Measurements from ENCODE around the gene SSNA1.

SSNA1 gene

GRCh38 chr9:137201205-137201868 lies 12.9 kb downstream of the SSNA1 start:
- no peak for DNase-seq (ENCODE audit: low spot score)

GRCh38 chr9:137202966-137203365 lies 14.5 kb downstream of the SSNA1 start:
- DNase-seq (ENCODE audit: low spot score): no peak

GRCh38 chr9:137204731-137205125 lies 16.3 kb downstream of the SSNA1 start:
- DNase-seq (ENCODE audit: low spot score): no peak

- peak; percentile 95 for DNase-seq (ENCODE audit: low spot score)
Measured at GRCh38 chr9:137205126-137206069, 16.9 kb downstream of the SSNA1 start, which contains the start of the genes NDOR1 and TMEM203. NDOR1 (plus strand) TSS chr9:137205700; CDS start chr9:137205778, 78 bp downstream. TMEM203 (minus strand) TSS chr9:137205648; CDS start chr9:137205414, 234 bp downstream.

- DNase-seq (ENCODE audit: low spot score): no peak
Measured at GRCh38 chr9:137206602-137207001, 18.1 kb downstream of the SSNA1 start.

GRCh38 chr9:137211532-137211931 lies 23.1 kb downstream of the SSNA1 start:
- DNase-seq (ENCODE audit: low spot score): no peak

- DNase-seq (ENCODE audit: low spot score): no peak
Measured at GRCh38 chr9:137212520-137212919, 24.0 kb downstream of the SSNA1 start.

GRCh38 chr9:137213160-137214060 lies 24.9 kb downstream of the SSNA1 start:
- DNase-seq (ENCODE audit: low spot score): no peak

- no peak for DNase-seq (ENCODE audit: low spot score)
Measured at GRCh38 chr9:137214620-137215019, 26.1 kb downstream of the SSNA1 start.

- no peak for DNase-seq (ENCODE audit: low spot score)
Measured at GRCh38 chr9:137215196-137215986, 26.9 kb downstream of the SSNA1 start.

GRCh38 chr9:137216188-137216965 lies 27.9 kb downstream of the SSNA1 start:
- no peak for DNase-seq (ENCODE audit: low spot score)

GRCh38 chr9:137217276-137218211 lies 29.1 kb downstream of the SSNA1 start:
- peak; percentile 84 for DNase-seq (ENCODE audit: low spot score)

GRCh38 chr9:137218212-137218753 lies 29.8 kb downstream of the SSNA1 start:
- DNase-seq (ENCODE audit: low spot score): no peak

GRCh38 chr9:137218754-137219271 lies 30.3 kb downstream of the SSNA1 start:
- DNase-seq (ENCODE audit: low spot score): no peak

- DNase-seq (ENCODE audit: low spot score): no peak
Measured at GRCh38 chr9:137219757-137220316, 31.4 kb downstream of the SSNA1 start.

- no peak for DNase-seq (ENCODE audit: low spot score)
Measured at GRCh38 chr9:137220317-137221094, 32.0 kb downstream of the SSNA1 start.

- no peak for DNase-seq (ENCODE audit: low spot score)
Measured at GRCh38 chr9:137221095-137221505, 32.6 kb downstream of the SSNA1 start.

Measured in GM03348 (cell line).